ENCODE measurements around the gene PAK4.

PAK4 gene

DNA sequence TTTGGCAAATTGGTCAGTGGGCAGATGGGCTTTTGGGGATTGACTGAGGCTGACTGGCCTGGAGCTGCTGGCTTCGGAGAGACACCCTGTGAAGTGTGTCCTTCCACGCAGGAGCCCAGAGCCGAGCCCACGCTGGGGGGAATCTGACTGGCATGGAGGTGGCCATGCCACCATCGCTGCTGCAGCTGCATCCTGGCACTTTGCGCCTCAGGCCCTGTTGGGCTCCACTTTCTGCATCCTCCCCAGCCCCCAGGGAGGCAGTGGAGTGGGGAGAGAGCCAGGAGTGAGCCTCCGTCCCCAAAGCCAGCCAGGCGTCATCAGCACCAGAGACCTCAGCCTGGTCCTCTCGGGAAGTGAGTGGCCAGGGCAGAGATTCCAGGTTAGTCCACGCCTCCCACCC, 54.2 kb downstream of the PAK4 start:
- TF ChIP-seq CTCF (IDR thresholded peaks at IDR 0.05; ENCODE audit: low read depth, low read length, poor library complexity, severe bottlenecking), result no peak
- no peak for TF ChIP-seq EZH2phosphoT487 (IDR thresholded peaks at IDR 0.05; ENCODE audit: borderline replicate concordance, low read length)
- H4K20me1 ChIP-seq (ENCODE audit: control insufficient read depth, insufficient read depth, low read depth, low read length), result no peaks in the 10 kb centered on the region
- no peaks in the 10 kb centered on the region for H3K27me3 ChIP-seq (ENCODE audit: control insufficient read depth, low read length)
- H3F3A ChIP-seq (ENCODE audit: control insufficient read depth, insufficient read depth), result no peaks in the 10 kb centered on the region
- H3K4me1 ChIP-seq (ENCODE audit: control insufficient read depth, low read length), result no peaks in the 10 kb centered on the region
- H3K4me2 ChIP-seq (ENCODE audit: low read length), result no peak overlapping the region
- no peaks in the 10 kb centered on the region for H3K79me2 ChIP-seq (ENCODE audit: control insufficient read depth, low read length)
- no peaks in the 10 kb centered on the region for H3K36me3 ChIP-seq (ENCODE audit: control insufficient read depth, low read length)
- no peaks in the 10 kb centered on the region for H3K9me2 ChIP-seq (replicated peaks; ENCODE audit: control insufficient read depth, low read length)
- H3K4me3 ChIP-seq (ENCODE audit: low read length), result no peak overlapping the region
- H3K9me3 ChIP-seq (ENCODE audit: control insufficient read depth, insufficient read depth, low read length), result no peaks in the 10 kb centered on the region
- H3K27ac ChIP-seq (ENCODE audit: low read depth, low read length), result no peak overlapping the region

GRCh38 chr19:39180749-39181148, 55.2 kb downstream of the PAK4 start:
- Histone ChIP-seq H3K27ac (ENCODE audit: low read depth, low read length) (no peak overlapping the region), H3K4me2 (ENCODE audit: low read length) (no peak overlapping the region)

GRCh38 chr19:39181500-39182173, 56.1 kb downstream of the PAK4 start:
- Histone ChIP-seq H3K36me3 (ENCODE audit: control insufficient read depth, low read length) (no peaks in the 10 kb centered on the region), H3K4me2 (ENCODE audit: low read length) (no peak overlapping the region), H3F3A (ENCODE audit: control insufficient read depth, insufficient read depth) (no peaks in the 10 kb centered on the region), H3K9me2 (replicated peaks; ENCODE audit: control insufficient read depth, low read length) (no peaks in the 10 kb centered on the region), H3K27me3 (ENCODE audit: control insufficient read depth, low read length) (no peaks in the 10 kb centered on the region), H4K20me1 (ENCODE audit: control insufficient read depth, insufficient read depth, low read depth, low read length) (no peaks in the 10 kb centered on the region), H3K4me1 (ENCODE audit: control insufficient read depth, low read length) (no peaks in the 10 kb centered on the region), H3K27ac (ENCODE audit: low read depth, low read length) (no peak overlapping the region), H3K9me3 (ENCODE audit: control insufficient read depth, insufficient read depth, low read length) (no peaks in the 10 kb centered on the region), H3K79me2 (ENCODE audit: control insufficient read depth, low read length) (no peaks in the 10 kb centered on the region), H3K4me3 (ENCODE audit: low read length) (no peak overlapping the region)
- TF ChIP-seq CTCF (IDR thresholded peaks at IDR 0.05; ENCODE audit: low read depth, low read length, poor library complexity, severe bottlenecking) (no peak), EZH2phosphoT487 (IDR thresholded peaks at IDR 0.05; ENCODE audit: borderline replicate concordance, low read length) (no peak)

More at GRCh38 chr19:39180749-39181148, 55.2 kb downstream of the PAK4 start:
- no peak overlapping the region for H3K4me3 ChIP-seq (ENCODE audit: low read length)
- H3K27me3 ChIP-seq (ENCODE audit: control insufficient read depth, low read length), result no peaks in the 10 kb centered on the region
- H3K79me2 ChIP-seq (ENCODE audit: control insufficient read depth, low read length), result no peaks in the 10 kb centered on the region
- TF ChIP-seq CTCF (IDR thresholded peaks at IDR 0.05; ENCODE audit: low read depth, low read length, poor library complexity, severe bottlenecking), result no peak
- TF ChIP-seq EZH2phosphoT487 (IDR thresholded peaks at IDR 0.05; ENCODE audit: borderline replicate concordance, low read length), result no peak
- H4K20me1 ChIP-seq (ENCODE audit: control insufficient read depth, insufficient read depth, low read depth, low read length), result no peaks in the 10 kb centered on the region
- no peaks in the 10 kb centered on the region for H3K9me2 ChIP-seq (replicated peaks; ENCODE audit: control insufficient read depth, low read length)
- no peaks in the 10 kb centered on the region for H3K36me3 ChIP-seq (ENCODE audit: control insufficient read depth, low read length)
- H3K9me3 ChIP-seq (ENCODE audit: control insufficient read depth, insufficient read depth, low read length), result no peaks in the 10 kb centered on the region
- H3F3A ChIP-seq (ENCODE audit: control insufficient read depth, insufficient read depth), result no peaks in the 10 kb centered on the region
- no peaks in the 10 kb centered on the region for H3K4me1 ChIP-seq (ENCODE audit: control insufficient read depth, low read length)
